IMR-90 (cell line): ENCODE results near the gene TTLL11. TPM values are rescaled to one million over a fixed set of nuclear protein-coding genes. Genes with fewer than 3 reads are reported as not detected.

ENCODE experiments used
- ATAC-seq: fragments of 200-7000 bp; cut with Tn5 transposase; 2 replicates; pipeline ENCODE4 v1.9.1; 2020; ENCODE audit warnings: low read depth, mild to moderate bottlenecking, moderate library complexity
- BruUV-seq: library from RNA; stranded (reverse); fragments of 400-500 nt; replicated peaks from 2 replicates; lab custom pipeline; 2021; lab: Mats Ljungman, UMichigan
- CTCF ChIA-PET: fragments of 300-600 bp; formaldehyde crosslinking; extraction: SDS; loops from one replicate; lab custom pipeline; 2021; ENCODE audit warnings: antibody characterized with exemption; lab: Yijun Ruan, JAX
- POLR2A ChIA-PET: fragments of 300-600 bp; sonication (Branson Sonifier 250); formaldehyde crosslinking; loops from one replicate; lab custom pipeline; 2022; ENCODE audit warnings: antibody characterized with exemption; ENCODE audit not compliant: unreplicated experiment; lab: Charles Lee
- DNase-seq: peaks from one replicate; pipeline ENCODE4 v3.0.0; 2013
- H2AFZ ChIP-seq: replicated peaks from 2 replicates; pipeline ENCODE3; 2013; ENCODE audit warnings: low read length, mild to moderate bottlenecking; ENCODE audit not compliant: poor library complexity
- H2AK5ac ChIP-seq: 2 replicates; pipeline ENCODE4 v1.6.1; 2013; ENCODE audit warnings: low read depth, low read length, inconsistent platforms
- H2AK9ac ChIP-seq: replicated peaks from 2 replicates; pipeline ENCODE3; 2013; ENCODE audit warnings: mild to moderate bottlenecking, low read depth, low read length, moderate library complexity; ENCODE audit not compliant: poor library complexity
- H2BK120ac ChIP-seq: 2 replicates; pipeline ENCODE4 v1.6.1; 2013; ENCODE audit warnings: low read depth, low read length, inconsistent platforms
- H2BK15ac ChIP-seq: 3 replicates; pipeline ENCODE4 v1.6.1; 2013; ENCODE audit warnings: low read depth, low read length, inconsistent platforms
- H2BK20ac ChIP-seq: 2 replicates; pipeline ENCODE4 v1.6.1; 2013; ENCODE audit warnings: low read depth, mild to moderate bottlenecking, inconsistent platforms, low read length, moderate library complexity
- H2BK5ac ChIP-seq: 2 replicates; pipeline ENCODE4 v1.6.1; 2013; ENCODE audit warnings: mild to moderate bottlenecking, low read depth, low read length, inconsistent platforms; ENCODE audit not compliant: poor library complexity, severe bottlenecking
- H3K14ac ChIP-seq: replicated peaks from 2 replicates; pipeline ENCODE4 v1.6.1; 2013; ENCODE audit warnings: low read depth, low read length, inconsistent platforms
- H3K18ac ChIP-seq: 2 replicates; pipeline ENCODE4 v1.6.1; 2013; ENCODE audit warnings: low read depth, low read length, control low read depth
- H3K23ac ChIP-seq: 2 replicates; pipeline ENCODE4 v1.6.1; 2013; ENCODE audit warnings: low read depth, low read length, inconsistent platforms
- H3K27ac ChIP-seq: 2 replicates; pipeline ENCODE4 v1.5.1; 2013; ENCODE audit warnings: mild to moderate bottlenecking, control low read depth, low read length; ENCODE audit not compliant: insufficient read depth
- H3K27me3 ChIP-seq: 2 replicates; pipeline ENCODE4 v1.6.1; 2013; ENCODE audit warnings: low read length; ENCODE audit not compliant: control insufficient read depth, insufficient read depth
- H3K36me3 ChIP-seq: 2 replicates; pipeline ENCODE4 v1.6.1; 2013; ENCODE audit warnings: low read length, mixed read lengths; ENCODE audit not compliant: control insufficient read depth, insufficient read depth
- H3K4ac ChIP-seq: 2 replicates; pipeline ENCODE4 v1.6.1; 2013; ENCODE audit warnings: low read depth, low read length, inconsistent platforms
- H3K4me1 ChIP-seq: 2 replicates; pipeline ENCODE4 v1.6.1; 2013; ENCODE audit warnings: low read length, mixed read lengths; ENCODE audit not compliant: control insufficient read depth, insufficient read depth
- H3K4me2 ChIP-seq: 2 replicates; pipeline ENCODE4 v1.6.1; 2013; ENCODE audit warnings: low read depth, mild to moderate bottlenecking, control low read depth, low read length, moderate library complexity
- H3K4me3 ChIP-seq: 2 replicates; pipeline ENCODE4 v1.5.1; 2013; ENCODE audit warnings: low read depth, mild to moderate bottlenecking, control low read depth, low read length, moderate library complexity; ENCODE audit not compliant: insufficient read depth
- H3K56ac ChIP-seq: 2 replicates; pipeline ENCODE4 v1.6.1; 2013; ENCODE audit warnings: low read length, inconsistent platforms; ENCODE audit not compliant: insufficient read depth; ENCODE audit errors: extremely low read depth
- H3K79me1 ChIP-seq, 2 experiments: 2 replicates each; pipeline ENCODE4 v1.6.1; 2013; ENCODE audit warnings: low read length in 2 of 2, inconsistent platforms in 1 of 2, low read depth in 1 of 2
- H3K9ac ChIP-seq: 2 replicates; pipeline ENCODE4 v1.6.1; 2013; ENCODE audit warnings: low read depth, low read length, control low read depth
- H3K9me1 ChIP-seq: 2 replicates; pipeline ENCODE4 v1.6.1; 2013; ENCODE audit warnings: low read length, inconsistent platforms; ENCODE audit not compliant: insufficient read depth
- H3K9me3 ChIP-seq: 2 replicates; pipeline ENCODE4 v1.6.1; 2013; ENCODE audit warnings: low read length; ENCODE audit not compliant: control insufficient read depth, insufficient read depth
- H4K20me1 ChIP-seq: 2 replicates; pipeline ENCODE4 v1.6.1; 2013; ENCODE audit warnings: low read length, inconsistent platforms; ENCODE audit not compliant: insufficient read depth
- H4K5ac ChIP-seq: 2 replicates; pipeline ENCODE4 v1.6.1; 2013; ENCODE audit warnings: mild to moderate bottlenecking, low read depth, low read length, control low read depth
- H4K8ac ChIP-seq, 2 experiments: 2 replicates each; pipeline ENCODE4 v1.6.1; 2013; ENCODE audit warnings: low read depth in 2 of 2, low read length in 2 of 2, control low read depth in 1 of 2, inconsistent platforms in 1 of 2
- H4K91ac ChIP-seq: 2 replicates; pipeline ENCODE4 v1.6.1; 2013; ENCODE audit warnings: low read depth, low read length, inconsistent platforms; ENCODE audit not compliant: insufficient read depth
- FOS ChIP-seq: fragments of 150-350 bp; IDR thresholded peaks from 2 replicates; pipeline ENCODE4 v1.6.1; 2016; ENCODE audit warnings: low read depth, low read length
- MAFK ChIP-seq: IDR thresholded peaks from 2 replicates; pipeline ENCODE4 v1.6.1; 2012; ENCODE audit warnings: low read depth, low read length, improper control_type of control experiment
- RAD21 ChIP-seq: IDR thresholded peaks from 2 replicates; pipeline ENCODE4 v1.6.1; 2012; ENCODE audit warnings: low read length, improper control_type of control experiment
- RFX5 ChIP-seq: IDR thresholded peaks from 2 replicates; pipeline ENCODE4 v1.8.0; 2012; ENCODE audit warnings: low read depth, mild to moderate bottlenecking, low read length, moderate library complexity
- WGBS, 2 experiments: methylation state at CpG; one replicate each; pipeline versions ENCODE4 v1.1.5 to v1.1.7; 2013; ENCODE audit warnings: missing lambda C conversion rate in 2 of 2; ENCODE audit not compliant: insufficient read length in 1 of 2; ENCODE audit errors: extremely low coverage in 2 of 2; 5-methylcytosine and 5-hydroxymethylcytosine counted together
- dilution Hi-C: fragments of 300-500 bp; cut with HindIII; formaldehyde crosslinking; loops from one replicate; pipeline ENCODE4 v1.14.3; 2018; ENCODE audit warnings: low sequenced_read_pairs; ENCODE audit not compliant: unreplicated experiment
- in situ Hi-C: fragments of 300-500 bp; cut with MboI; formaldehyde crosslinking; loops from 3 replicates; pipeline ENCODE4 v1.14.3; 2019; ENCODE audit warnings: low sequenced_read_pairs, inconsistent platforms, mixed read lengths
- intact Hi-C: fragments of 100-400 bp; cut with micrococcal nuclease; formaldehyde crosslinking; loops from 2 replicates; pipeline ENCODE4 v1.10.0; 2022
- polyA plus RNA-seq, 3 experiments: library from polyadenylated mRNA; depleted of rRNA; stranded (reverse); fragments of >200 nt; gene quantifications; 2 replicates each; pipeline ENCODE4 v1.2.3, GENCODE V29; 2012; ENCODE audit warnings: low replicate concordance in 1 of 3
- total RNA-seq: library from RNA; depleted of rRNA; stranded (reverse); fragments of >200 nt; gene quantifications from 2 replicates; pipeline ENCODE4 v1.2.3, GENCODE V29; 2012

TTLL11 gene
- total and polyA plus RNA-seq, 2 of the 4 experiments (the other 2 are of a cell fraction), result 2.0 to 4.6 TPM

DNA sequence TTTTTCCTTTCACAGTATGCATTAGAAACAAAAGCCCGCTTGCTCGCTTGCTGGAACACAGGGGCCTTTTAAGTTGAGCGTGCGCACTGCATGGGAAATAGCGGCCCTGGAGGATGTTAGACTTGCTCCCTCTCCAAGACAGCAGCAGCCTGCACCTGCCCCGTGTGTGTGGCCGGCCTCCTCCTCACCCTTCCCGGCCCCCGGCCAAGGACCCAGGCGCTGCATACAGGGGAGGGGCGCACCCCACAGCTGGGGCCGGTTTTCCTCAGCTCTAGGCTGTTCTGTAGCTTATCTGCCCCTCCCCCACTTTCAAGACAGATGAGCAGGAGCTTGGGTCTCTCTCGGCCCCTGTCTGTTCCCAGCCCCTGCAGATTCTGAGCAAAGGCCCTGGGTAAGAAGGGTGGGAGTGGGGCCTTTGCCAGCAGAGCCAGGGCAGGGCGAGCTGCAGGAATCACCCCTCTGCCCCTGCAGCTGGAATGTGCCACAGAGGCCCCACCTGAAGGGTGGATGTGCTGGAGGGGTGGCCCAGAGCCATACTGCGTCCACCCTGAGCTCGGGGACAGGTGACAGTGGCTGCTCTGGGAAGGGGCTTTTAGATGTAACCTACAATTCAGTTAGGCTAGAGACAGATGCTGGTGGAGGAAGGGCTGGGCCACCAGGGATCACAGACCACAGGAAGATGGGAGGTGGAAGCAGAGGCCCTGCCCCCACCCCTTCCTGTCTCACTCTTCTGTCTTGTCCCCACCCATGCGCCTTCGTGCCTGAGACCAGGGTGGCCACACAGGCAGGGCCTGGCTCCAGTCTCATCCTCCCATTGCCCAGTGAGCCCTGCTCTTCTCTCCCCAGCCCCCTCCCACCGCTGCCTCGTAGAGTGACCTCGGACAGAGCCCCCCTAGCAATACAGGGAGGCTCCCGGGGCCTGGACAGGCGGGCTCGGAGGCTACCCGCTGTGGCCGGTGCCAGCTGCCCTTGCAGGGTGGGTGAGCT, 309.3 kb downstream of the TTLL11 start:
- Histone ChIP-seq H3K79me1 (peaks cover 0 to 7% of the 10 kb centered on the region in 2 experiments; a peak in 1 of 4 replicates), H3K4ac (no peak overlapping the region), H3K36me3 (peaks cover 46% of the 10 kb centered on the region), H3K4me1 (no peaks in the 10 kb centered on the region; the same call in 1 of the 2 replicates), H2BK20ac (no peak overlapping the region), H2BK120ac (no peak overlapping the region), H3K23ac (no peak overlapping the region), H4K5ac (no peak overlapping the region), H2AK9ac (no peak overlapping the region), H3K27ac (no peak overlapping the region), H3K14ac (no peak overlapping the region), H3K56ac (no peak overlapping the region), H2AFZ (no peak overlapping the region), H3K4me3 (no peak overlapping the region), H3K9me1 (no peaks in the 10 kb centered on the region), H4K20me1 (no peaks in the 10 kb centered on the region), H2AK5ac (no peak overlapping the region), H3K18ac (no peak overlapping the region), H3K4me2 (no peak overlapping the region), H3K9me3 (no peaks in the 10 kb centered on the region), H4K8ac (no peak overlapping the region), H3K27me3 (no peaks in the 10 kb centered on the region), H2BK5ac (no peak overlapping the region), H4K91ac (no peak overlapping the region), H2BK15ac (no peak overlapping the region), H3K9ac (no peak overlapping the region)
- 92% methylated on average over 4 of the region's 26 CpGs; no CpG with 5 or more reads in 1 of the 2 experiments for WGBS, 2 experiments
- in situ Hi-C loops (no loop called here), dilution Hi-C loops (no loop called here), intact Hi-C loops (no loop called here)
- ATAC-seq, result no peak
- TF ChIP-seq RFX5 (no peak), FOS (no peak), MAFK (no peak), RAD21 (no peak)
- DNase-seq, result no peak
- POLR2A ChIA-PET, result no interaction called here
- no TSS peak for BruUV-seq
- CTCF ChIA-PET, result no interaction called here
